ENCODE data around the gene CCM2L. TPM values are rescaled to one million over a fixed set of nuclear protein-coding genes. Genes with fewer than 3 reads are reported as not detected.

CCM2L gene
- polyA plus RNA-seq, 2 donors, result 1.8 to 2.9 TPM

DNA sequence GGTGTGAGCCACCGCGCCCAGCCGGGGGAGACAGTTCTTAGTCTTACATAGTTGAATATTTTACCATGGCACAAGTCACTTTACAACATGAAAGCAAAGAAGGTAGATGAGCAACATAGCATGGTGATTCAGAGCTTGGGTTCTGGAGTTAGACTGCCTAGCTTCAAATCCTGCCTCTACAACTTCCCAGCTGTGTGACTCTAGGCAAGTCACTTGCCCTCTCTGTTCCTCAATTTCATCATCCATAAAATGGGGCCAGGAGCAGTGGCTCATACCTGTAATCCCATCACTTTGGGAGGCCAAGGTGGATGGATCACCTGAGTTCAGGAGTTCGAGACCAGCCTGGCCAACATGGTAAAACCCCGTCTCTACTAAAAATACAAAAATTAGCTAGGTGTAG lies 68.1 kb downstream of the CCM2L start:
- WGBS, 2 donors, result 75 to 97% methylated on average over 5 of the region's 5 CpGs
- Histone ChIP-seq H3K27me3 (ENCODE audit: control insufficient read depth in 1 of 2, insufficient read depth in 2 of 2, low read length in 2 of 2) (no peaks in the 10 kb centered on the region), H3K9me3 (ENCODE audit: control insufficient read depth in 2 of 2, insufficient read depth in 1 of 2, low read depth in 1 of 2, low read length in 1 of 2) (no peaks in the 10 kb centered on the region), H3K4me3 (ENCODE audit: low read depth in 1 of 2, low read length in 2 of 2) (no peak overlapping the region), H3K36me3 (ENCODE audit: control insufficient read depth in 2 of 2, insufficient read depth in 2 of 2, low read length in 1 of 2) (no peaks in the 10 kb centered on the region), H3K27ac (ENCODE audit: low read depth in 2 of 2, low read length in 1 of 2) (no peak overlapping the region), H3K4me1 (ENCODE audit: control insufficient read depth in 2 of 2, insufficient read depth in 2 of 2, low read length in 1 of 2) (peaks cover 0 to 2% of the 10 kb centered on the region in 2 donors)

DNA sequence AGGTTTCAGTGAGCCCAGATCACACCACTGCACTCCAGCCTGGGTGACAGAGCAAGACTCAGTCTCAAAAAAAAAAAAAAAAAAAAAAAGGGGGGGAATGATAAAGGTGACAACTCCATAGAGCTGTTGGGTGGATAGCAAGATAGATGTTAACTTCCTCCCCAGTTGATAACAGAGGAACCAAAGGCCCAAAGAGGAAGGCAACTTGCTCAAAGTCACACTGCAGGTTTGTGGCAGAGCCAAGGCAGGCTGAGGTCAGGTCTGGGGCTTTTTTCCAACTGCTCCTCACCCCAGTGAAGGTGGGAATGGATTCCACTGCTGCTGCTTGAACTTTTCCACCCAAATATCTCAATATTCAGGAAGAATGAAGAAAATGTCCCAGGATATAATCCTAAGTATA lies 68.6 kb downstream of the CCM2L start:
- H3K36me3 ChIP-seq (ENCODE audit: control insufficient read depth in 2 of 2, insufficient read depth in 2 of 2, low read length in 1 of 2), result no peaks in the 10 kb centered on the region
- H3K27ac ChIP-seq (ENCODE audit: low read depth in 2 of 2, low read length in 1 of 2), result no peak overlapping the region
- H3K27me3 ChIP-seq (ENCODE audit: control insufficient read depth in 1 of 2, insufficient read depth in 2 of 2, low read length in 2 of 2), result no peaks in the 10 kb centered on the region
- H3K9me3 ChIP-seq (ENCODE audit: control insufficient read depth in 2 of 2, insufficient read depth in 1 of 2, low read depth in 1 of 2, low read length in 1 of 2), result no peaks in the 10 kb centered on the region
- H3K4me1 ChIP-seq (ENCODE audit: control insufficient read depth in 2 of 2, insufficient read depth in 2 of 2, low read length in 1 of 2), result peaks cover 0 to 2% of the 10 kb centered on the region in 2 donors
- H3K4me3 ChIP-seq (ENCODE audit: low read depth in 1 of 2, low read length in 2 of 2), result no peak overlapping the region

DNA sequence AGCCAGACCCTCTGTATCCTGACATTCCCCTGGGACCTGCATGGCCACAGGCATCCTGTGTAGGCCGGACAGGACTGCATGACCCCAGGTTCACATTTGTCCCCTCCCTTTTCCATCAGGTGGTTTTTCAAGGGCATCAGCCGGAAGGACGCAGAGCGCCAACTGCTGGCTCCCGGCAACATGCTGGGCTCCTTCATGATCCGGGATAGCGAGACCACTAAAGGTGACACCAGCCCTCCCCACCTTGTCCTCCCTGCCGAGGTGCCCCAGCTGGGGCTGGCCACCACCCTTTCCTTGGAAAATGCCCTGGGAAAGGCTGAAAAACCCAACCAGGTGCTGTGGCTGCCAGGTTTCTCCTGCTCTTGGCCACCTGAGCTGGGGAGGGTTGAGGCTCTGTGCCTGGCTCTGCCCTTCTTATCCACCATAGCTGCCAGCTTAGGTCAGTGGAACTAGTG lies 69.4 kb downstream of the CCM2L start:
- 63 to 67% methylated on average over 8 of the region's 8 CpGs for WGBS, 2 donors

DNA sequence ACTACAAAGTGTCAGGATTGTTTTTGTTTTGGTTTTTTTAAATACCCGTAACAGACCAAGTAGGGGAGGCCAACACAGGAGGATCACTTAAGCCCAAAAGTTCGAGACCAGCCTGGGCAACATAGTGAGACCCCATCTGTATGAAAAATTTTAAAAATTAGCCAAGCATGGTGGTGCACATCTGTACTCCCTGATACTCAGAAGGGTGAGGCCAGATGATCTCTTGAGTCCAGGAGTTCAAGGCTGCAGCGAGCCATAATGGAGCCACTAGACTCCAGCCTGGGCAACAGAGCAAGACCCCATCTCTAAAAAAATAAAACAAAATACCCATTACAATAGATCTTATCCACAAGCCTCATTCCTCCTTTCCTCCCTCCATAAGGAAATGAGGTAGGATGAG lies 70.5 kb downstream of the CCM2L start:
- Histone ChIP-seq H3K27me3 (ENCODE audit: control insufficient read depth in 1 of 2, insufficient read depth in 2 of 2, low read length in 2 of 2) (no peaks in the 10 kb centered on the region), H3K4me3 (ENCODE audit: low read depth in 1 of 2, low read length in 2 of 2) (no peak overlapping the region), H3K4me1 (ENCODE audit: control insufficient read depth in 2 of 2, insufficient read depth in 2 of 2, low read length in 1 of 2) (peaks cover 0 to 2% of the 10 kb centered on the region in 2 donors), H3K9me3 (ENCODE audit: control insufficient read depth in 2 of 2, insufficient read depth in 1 of 2, low read depth in 1 of 2, low read length in 1 of 2) (no peaks in the 10 kb centered on the region), H3K27ac (ENCODE audit: low read depth in 2 of 2, low read length in 1 of 2) (no peak overlapping the region), H3K36me3 (ENCODE audit: control insufficient read depth in 2 of 2, insufficient read depth in 2 of 2, low read length in 1 of 2) (no peaks in the 10 kb centered on the region)
- 60 to 91% methylated on average over 3 of the region's 3 CpGs for WGBS, 2 donors

More for the DNA sequence above, 69.4 kb downstream of the CCM2L start:
- Histone ChIP-seq H3K27me3 (ENCODE audit: control insufficient read depth in 1 of 2, insufficient read depth in 2 of 2, low read length in 2 of 2) (no peaks in the 10 kb centered on the region), H3K27ac (ENCODE audit: low read depth in 2 of 2, low read length in 1 of 2) (no peak overlapping the region), H3K9me3 (ENCODE audit: control insufficient read depth in 2 of 2, insufficient read depth in 1 of 2, low read depth in 1 of 2, low read length in 1 of 2) (no peaks in the 10 kb centered on the region), H3K36me3 (ENCODE audit: control insufficient read depth in 2 of 2, insufficient read depth in 2 of 2, low read length in 1 of 2) (no peaks in the 10 kb centered on the region), H3K4me1 (ENCODE audit: control insufficient read depth in 2 of 2, insufficient read depth in 2 of 2, low read length in 1 of 2) (peaks cover 0 to 2% of the 10 kb centered on the region in 2 donors), H3K4me3 (ENCODE audit: low read depth in 1 of 2, low read length in 2 of 2) (no peak overlapping the region)

Other genes starting within 250 kb of the CCM2L start
- gene MYLK2, start 191.1 kb upstream of the CCM2L start, polyA plus RNA-seq, result under 1 TPM; 0.08 to 0.11 TPM
- gene FOXS1, start 164.8 kb upstream of the CCM2L start, polyA plus RNA-seq, result under 1 TPM; 0.35 to 0.41 TPM
- under 1 TPM; 0.55 to 0.58 TPM for gene DUSP15, start 139.9 kb upstream of the CCM2L start, polyA plus RNA-seq
- gene TTLL9, start 139.8 kb upstream of the CCM2L start, polyA plus RNA-seq, result under 1 TPM; 0.12 to 0.14 TPM
- 10 to 100 TPM in 1 of 2 donors, 1 to 10 TPM in 1; 6.8 to 13.8 TPM for gene PDRG1, start 58.4 kb upstream of the CCM2L start, polyA plus RNA-seq
- gene XKR7, start 42.3 kb upstream of the CCM2L start, polyA plus RNA-seq, result under 1 TPM in 1 of 2 donors, not detected in 1; under 0.01 TPM
- gene HCK, start 41.8 kb downstream of the CCM2L start, polyA plus RNA-seq, result 1 to 10 TPM; 1.3 to 2.9 TPM
- 10 to 100 TPM; 22.9 to 26.6 TPM for gene TM9SF4, start 99.3 kb downstream of the CCM2L start, polyA plus RNA-seq
- gene PLAGL2, start 197.3 kb downstream of the CCM2L start, polyA plus RNA-seq, result 1 to 10 TPM; 4.1 to 6.4 TPM
- 1 to 10 TPM; 5.2 to 7.8 TPM for gene POFUT1, start 197.4 kb downstream of the CCM2L start, polyA plus RNA-seq